ENCODE results near the gene SPNS3.

- TF ChIP-seq POLR2A (IDR thresholded peaks at IDR 0.05; ENCODE audit: low read depth, low read length) (no peak), CEBPB (IDR thresholded peaks at IDR 0.05; ENCODE audit: low read depth, low read length) (no peak), CTCF (conservative IDR thresholded peaks at IDR 0.05; ENCODE audit: low read depth, low read length) (no peak), MAZ (IDR thresholded peaks at IDR 0.05; ENCODE audit: borderline replicate concordance, low read depth, low read length) (no peak), RAD21 (IDR thresholded peaks at IDR 0.05; ENCODE audit: low read length) (no peak), SMC3 (IDR thresholded peaks at IDR 0.05; ENCODE audit: low read depth, low read length) (no peak), FOS (IDR thresholded peaks at IDR 0.05; ENCODE audit: low read depth, low read length) (no peak), RCOR1 (IDR thresholded peaks at IDR 0.05; ENCODE audit: insufficient replicate concordance, low read length) (no peak), NFE2L2 (IDR thresholded peaks at IDR 0.05; ENCODE audit: low read depth, low read length) (no peak), MAFK (IDR thresholded peaks at IDR 0.05; ENCODE audit: low read depth, low read length) (no peak), RFX5 (IDR thresholded peaks at IDR 0.05; ENCODE audit: low read depth, low read length) (no peak), USF2 (IDR thresholded peaks at IDR 0.05; ENCODE audit: low read depth, low read length) (no peak), MXI1 (IDR thresholded peaks at IDR 0.05; ENCODE audit: borderline replicate concordance, low read depth, low read length) (no peak), BHLHE40 (IDR thresholded peaks at IDR 0.05; ENCODE audit: low read depth, low read length) (no peak)
These were observed 46.4 kb downstream of the SPNS3 start for GRCh38 chr17:4479982-4480751.

All from IMR-90 (cell line).